Measurements from ENCODE around the gene UXS1.

Gene UXS1

GRCh38 chr2:106184394-106184793 is 9.7 kb downstream of the UXS1 start:
- no peak for TF ChIP-seq CTCF (IDR thresholded peaks at IDR 0.05)

GRCh38 chr2:106183101-106183696 is 10.9 kb downstream of the UXS1 start:
- no peak for TF ChIP-seq CTCF (IDR thresholded peaks at IDR 0.05)

- TF ChIP-seq CTCF (IDR thresholded peaks at IDR 0.05), result no peak
These were observed 13.0 kb downstream of the UXS1 start for GRCh38 chr2:106181064-106181463.

GRCh38 chr2:106180602-106181001 is 13.5 kb downstream of the UXS1 start:
- TF ChIP-seq CTCF (IDR thresholded peaks at IDR 0.05), result no peak

- no peak for TF ChIP-seq CTCF (IDR thresholded peaks at IDR 0.05)
These were observed 15.4 kb downstream of the UXS1 start for GRCh38 chr2:106178716-106179115.

GRCh38 chr2:106177581-106177980 is 16.5 kb downstream of the UXS1 start:
- TF ChIP-seq CTCF (IDR thresholded peaks at IDR 0.05), result no peak

- no peak for TF ChIP-seq CTCF (IDR thresholded peaks at IDR 0.05)
These were observed 17.5 kb downstream of the UXS1 start for GRCh38 chr2:106176446-106177099.
